HEK293T (cell line): ENCODE results near the gene RIOK2.

Experiments
- CTCF ChIA-PET: fragments of 350-600 bp; formaldehyde crosslinking; extraction: SDS; loops from one replicate; lab custom pipeline; 2021; ENCODE audit warnings: antibody characterized with exemption, inconsistent platforms; lab: Yijun Ruan, JAX
- POLR2A ChIA-PET: fragments of 350-600 bp; formaldehyde crosslinking; extraction: SDS; loops from one replicate; lab custom pipeline; 2020; ENCODE audit warnings: antibody characterized with exemption, inconsistent platforms; lab: Yijun Ruan, JAX
- DNase-seq: peaks from one replicate; pipeline ENCODE4 v3.0.0; 2012; ENCODE audit warnings: mixed read lengths; ENCODE audit errors: extremely low spot score
- ARNT ChIP-seq: fragments of 450-650 bp; IDR thresholded peaks from 2 replicates; pipeline ENCODE4 v1.6.1; 2017; ENCODE audit warnings: mild to moderate bottlenecking
- BHLHE40 ChIP-seq: fragments of 450-650 bp; IDR thresholded peaks from 2 replicates; pipeline ENCODE4 v1.6.1; 2016; ENCODE audit warnings: mild to moderate bottlenecking, moderate library complexity, borderline replicate concordance
- CTBP1 ChIP-seq: fragments of 450-650 bp; IDR thresholded peaks from 2 replicates; pipeline ENCODE4 v1.6.1; 2016; ENCODE audit warnings: borderline replicate concordance
- ELF4 ChIP-seq: fragments of 450-650 bp; IDR thresholded peaks from 2 replicates; pipeline ENCODE4 v1.6.1; 2017; ENCODE audit warnings: antibody characterized with exemption
- FOXA1 ChIP-seq: fragments of 450-650 bp; IDR thresholded peaks from 2 replicates; pipeline ENCODE4 v1.6.1; 2016; ENCODE audit warnings: mild to moderate bottlenecking
- FOXK2 ChIP-seq: fragments of 450-650 bp; IDR thresholded peaks from 2 replicates; pipeline ENCODE4 v1.6.1; 2016; ENCODE audit warnings: mild to moderate bottlenecking
- FOXM1 ChIP-seq: fragments of 450-650 bp; IDR thresholded peaks from 2 replicates; pipeline ENCODE4 v1.6.1; 2017; ENCODE audit warnings: mild to moderate bottlenecking, borderline replicate concordance
- HDGF ChIP-seq: fragments of 450-650 bp; IDR thresholded peaks from 2 replicates; pipeline ENCODE4 v1.6.1; 2017; ENCODE audit warnings: antibody characterized with exemption, borderline replicate concordance
- L3MBTL2 ChIP-seq: fragments of 450-650 bp; conservative IDR thresholded peaks from 2 replicates; pipeline ENCODE4 v1.6.1; 2016; ENCODE audit warnings: mild to moderate bottlenecking
- LEF1 ChIP-seq: fragments of 450-650 bp; IDR thresholded peaks from 2 replicates; pipeline ENCODE4 v1.6.1; 2017; ENCODE audit warnings: mild to moderate bottlenecking, borderline replicate concordance
- NFRKB ChIP-seq: fragments of 450-650 bp; IDR thresholded peaks from 2 replicates; pipeline ENCODE4 v1.6.1; 2016; ENCODE audit warnings: mild to moderate bottlenecking, moderate library complexity
- SP1 ChIP-seq: fragments of 450-650 bp; IDR thresholded peaks from 2 replicates; pipeline ENCODE4 v1.6.1; 2017
- SUZ12 ChIP-seq: fragments of 450-650 bp; IDR thresholded peaks from 2 replicates; pipeline ENCODE4 v1.6.1; 2016; ENCODE audit warnings: mild to moderate bottlenecking
- TARDBP ChIP-seq: fragments of 450-650 bp; IDR thresholded peaks from 2 replicates; pipeline ENCODE4 v1.6.1; 2016
- ZNF384 ChIP-seq: fragments of 450-650 bp; IDR thresholded peaks from 2 replicates; pipeline ENCODE4 v1.6.1; 2016
- TF ChIP-seq, protein P1 (sequence below): fragments of 450-650 bp; IDR thresholded peaks from 2 replicates; pipeline ENCODE4 v1.6.1; 2016

The RIOK2 gene

DNA sequence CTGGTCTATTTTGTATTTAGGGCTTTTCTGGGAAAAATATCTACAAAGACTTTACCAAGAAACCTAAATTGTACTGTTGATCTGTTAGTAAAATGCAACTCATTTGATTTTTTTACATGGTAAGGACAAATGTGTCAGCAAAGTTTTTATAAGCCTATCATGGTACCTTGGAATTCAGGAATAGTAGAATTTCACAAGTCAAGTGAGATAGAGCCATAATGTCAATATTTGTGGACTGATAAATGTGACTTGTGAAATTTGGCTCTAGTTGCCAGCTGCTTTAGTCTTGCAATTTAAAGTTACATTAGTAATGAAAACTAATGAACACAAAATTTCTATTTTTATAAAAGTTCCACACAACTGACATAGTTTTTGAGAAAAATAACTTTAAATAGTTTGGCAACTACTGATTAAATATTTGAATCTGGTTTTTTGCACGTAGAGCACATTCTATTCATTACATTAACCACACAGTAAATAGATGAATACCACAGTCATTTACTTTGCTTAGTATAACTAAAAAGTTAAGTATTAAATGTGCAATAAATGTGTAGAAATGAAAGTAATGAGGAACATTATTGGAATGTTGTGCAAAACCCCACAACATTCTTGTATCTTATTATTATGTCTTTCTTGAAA, 41.2 kb upstream of the RIOK2 start:
- DNase-seq, result no peak
- POLR2A ChIA-PET, result no interaction called here
- CTCF ChIA-PET, result no interaction called here
- no peak for TF ChIP-seq CTBP1
- no peak for TF ChIP-seq NFRKB
- TF ChIP-seq LEF1, result no peak

DNA sequence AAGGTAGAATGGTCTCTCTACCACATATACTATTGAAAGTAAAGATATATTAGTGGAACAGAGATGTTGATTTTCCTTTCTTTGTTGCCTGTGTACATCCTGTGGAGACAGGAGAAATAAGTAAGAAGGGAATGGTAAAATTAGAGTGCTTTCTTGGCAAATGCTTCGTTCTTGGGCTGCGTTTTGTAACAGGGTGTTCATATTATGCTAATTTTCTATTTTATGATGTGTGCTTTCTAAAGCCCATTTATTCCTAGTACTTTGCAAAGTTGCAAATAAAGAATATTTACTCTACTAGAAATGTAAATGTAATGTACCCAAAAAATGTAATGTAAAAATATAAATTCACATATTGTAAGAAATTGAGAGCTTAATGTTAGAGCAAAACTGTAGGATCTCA, 40.5 kb upstream of the RIOK2 start:
- TF ChIP-seq, protein P1, sequence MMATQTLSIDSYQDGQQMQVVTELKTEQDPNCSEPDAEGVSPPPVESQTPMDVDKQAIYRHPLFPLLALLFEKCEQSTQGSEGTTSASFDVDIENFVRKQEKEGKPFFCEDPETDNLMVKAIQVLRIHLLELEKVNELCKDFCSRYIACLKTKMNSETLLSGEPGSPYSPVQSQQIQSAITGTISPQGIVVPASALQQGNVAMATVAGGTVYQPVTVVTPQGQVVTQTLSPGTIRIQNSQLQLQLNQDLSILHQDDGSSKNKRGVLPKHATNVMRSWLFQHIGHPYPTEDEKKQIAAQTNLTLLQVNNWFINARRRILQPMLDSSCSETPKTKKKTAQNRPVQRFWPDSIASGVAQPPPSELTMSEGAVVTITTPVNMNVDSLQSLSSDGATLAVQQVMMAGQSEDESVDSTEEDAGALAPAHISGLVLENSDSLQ, result no peak
- TF ChIP-seq BHLHE40, result no peak
- no peak for TF ChIP-seq L3MBTL2
- TF ChIP-seq CTBP1, result no peak
- TF ChIP-seq NFRKB, result no peak
- no peak for TF ChIP-seq LEF1
- TF ChIP-seq TARDBP, result no peak
- TF ChIP-seq HDGF, result no peak
- TF ChIP-seq SP1, result no peak
- TF ChIP-seq FOXM1, result no peak
- no peak for TF ChIP-seq FOXA1
- no peak for TF ChIP-seq FOXK2
- TF ChIP-seq ELF4, result no peak
- no peak for TF ChIP-seq SUZ12
- no peak for TF ChIP-seq ZNF384
- TF ChIP-seq ARNT, result no peak
- no peak for DNase-seq
- POLR2A ChIA-PET, result no interaction called here
- CTCF ChIA-PET, result no interaction called here

DNA sequence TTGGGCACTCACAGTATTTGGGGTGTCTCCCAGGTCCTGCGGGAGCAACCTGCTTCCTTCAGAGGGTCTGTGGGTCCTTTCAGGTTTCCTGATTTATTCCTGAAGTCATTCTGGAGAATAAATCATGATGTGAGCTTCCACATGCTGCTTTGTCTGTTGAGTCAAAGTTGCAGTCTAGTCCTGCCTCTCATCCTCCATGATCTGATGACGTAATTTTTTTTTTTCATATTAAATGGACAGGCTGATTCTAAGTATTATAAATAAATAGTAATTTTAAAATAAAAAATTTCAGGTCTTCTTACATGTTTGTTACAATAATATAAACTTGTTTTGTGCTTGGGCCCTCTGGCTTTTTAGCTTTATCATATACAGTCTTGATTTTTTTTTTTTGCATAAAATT, 26.3 kb upstream of the RIOK2 start:
- ChIA-PET CTCF (interaction anchor here (0.6 to 0.8 kb wide), 3 partner anchors 74 to 196 kb away, joined by 3 to 5 read pairs (median 3); no protein-coding TSS in a partner anchor), POLR2A (no interaction called here)
- TF ChIP-seq ZNF384 (no peak), FOXK2 (no peak), L3MBTL2 (no peak), ELF4 (no peak), LEF1 (no peak)
- TF ChIP-seq, protein P1, result no peak

DNA sequence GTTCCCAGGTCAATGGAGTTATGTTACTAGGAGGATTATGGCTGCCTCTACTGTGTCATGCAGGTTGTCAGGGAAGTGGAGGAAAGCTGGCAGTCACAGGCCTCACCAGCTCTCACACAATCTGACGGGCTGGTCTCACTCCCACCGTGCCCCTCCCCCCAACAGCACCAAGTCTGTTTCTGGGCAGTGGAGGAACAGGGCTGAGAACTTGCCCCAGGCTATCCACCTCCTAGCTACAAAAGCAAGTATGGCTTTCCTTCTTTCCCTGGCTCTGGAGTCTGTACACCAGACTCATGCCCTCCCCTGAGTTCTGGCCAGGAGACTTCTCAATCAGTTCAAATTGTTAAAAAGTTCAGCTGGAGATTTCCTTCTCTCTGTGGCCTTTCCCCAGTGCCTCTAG, 25.7 kb upstream of the RIOK2 start:
- TF ChIP-seq SP1, result no peak
- TF ChIP-seq, protein P1, result no peak
- no peak for TF ChIP-seq L3MBTL2
- TF ChIP-seq FOXM1, result no peak
- TF ChIP-seq ELF4, result no peak
- TF ChIP-seq LEF1, result no peak
- TF ChIP-seq SUZ12, result no peak
- TF ChIP-seq CTBP1, result no peak
- TF ChIP-seq TARDBP, result no peak
- TF ChIP-seq ZNF384, result no peak
- no peak for TF ChIP-seq BHLHE40
- no peak for TF ChIP-seq NFRKB
- TF ChIP-seq HDGF, result no peak
- no peak for TF ChIP-seq FOXK2
- TF ChIP-seq FOXA1, result no peak
- no peak for TF ChIP-seq ARNT
- DNase-seq, result no peak
- POLR2A ChIA-PET, result no interaction called here
- CTCF ChIA-PET, result interaction anchor here (0.6 kb wide), 1 partner anchor 75 kb away, joined by 3 read pairs; no protein-coding TSS in a partner anchor

More for the DNA sequence above, 26.3 kb upstream of the RIOK2 start:
- DNase-seq, result no peak

DNA sequence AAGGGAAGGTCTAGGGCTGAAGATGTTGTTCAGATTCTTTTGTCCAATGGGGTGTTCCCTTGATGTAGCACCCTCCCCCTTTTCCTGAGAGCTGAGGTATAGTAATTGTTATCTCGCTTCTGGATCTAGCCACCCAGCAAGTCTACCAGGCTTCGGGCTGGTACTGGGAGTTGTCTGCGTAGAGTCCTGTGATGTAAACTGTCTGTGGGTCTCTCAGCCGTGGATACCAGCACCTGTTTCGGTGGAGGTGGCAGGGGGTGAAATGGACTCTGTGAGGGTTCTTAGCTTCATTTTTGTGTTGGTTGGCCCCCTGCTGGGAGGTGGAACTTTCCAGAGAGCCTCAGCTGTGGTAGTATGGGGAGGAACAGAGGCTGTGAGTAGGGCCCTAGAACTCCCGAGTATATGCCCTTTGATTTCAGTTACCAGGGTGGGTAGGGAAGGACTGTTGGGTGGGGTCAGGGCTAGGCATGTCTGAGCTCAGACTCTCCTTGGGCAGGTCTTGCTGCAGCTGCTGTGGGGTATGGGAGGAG, 25.2 kb upstream of the RIOK2 start:
- POLR2A ChIA-PET, result no interaction called here
- DNase-seq, result no peak
- TF ChIP-seq SP1 (no peak), LEF1 (no peak), CTBP1 (no peak), FOXA1 (no peak), L3MBTL2 (no peak), HDGF (no peak), BHLHE40 (no peak), FOXM1 (no peak), SUZ12 (no peak), TARDBP (no peak), ARNT (no peak), FOXK2 (no peak), ELF4 (no peak), ZNF384 (no peak)
- TF ChIP-seq, protein P1, result no peak
- CTCF ChIA-PET, result no interaction called here
